GM12892 (cell line): ENCODE measurements around the gene ADAT3.

ENCODE experiments used
- POLR2A ChIP-seq: IDR thresholded peaks from 2 replicates; pipeline ENCODE4 v1.6.1; 2011; ENCODE audit warnings: low read depth, low read length, control low read depth
- POLR2AphosphoS5 ChIP-seq: IDR thresholded peaks from 2 replicates; pipeline ENCODE4 v1.6.1; 2011; ENCODE audit warnings: low read depth, low read length, control low read depth
- TAF1 ChIP-seq: IDR thresholded peaks from 2 replicates; pipeline ENCODE4 v1.6.1; 2011; ENCODE audit warnings: low read depth, mild to moderate bottlenecking, control low read depth, low read length, borderline replicate concordance

DNA sequence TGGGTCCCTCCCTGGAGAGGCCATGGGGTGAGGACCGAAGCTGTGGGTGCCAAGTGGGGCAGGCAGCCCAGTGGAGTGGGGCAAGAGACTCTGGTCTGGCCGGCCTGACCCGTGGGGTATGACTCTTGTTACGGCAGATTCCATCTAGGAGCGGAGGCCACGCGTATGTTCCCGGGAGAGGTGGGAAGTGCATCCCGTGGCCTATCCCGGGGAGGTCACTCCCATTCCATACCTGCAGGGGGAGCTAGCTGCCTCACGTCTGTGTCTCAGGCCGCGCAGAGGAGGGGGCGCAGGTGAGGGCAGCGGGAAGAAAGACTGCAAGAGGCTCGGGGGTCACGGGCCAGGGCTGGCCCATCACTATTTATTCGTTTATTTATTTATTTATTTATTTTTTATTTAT is 40.7 kb downstream of the ADAT3 start:
- TF ChIP-seq POLR2A (no peak), POLR2AphosphoS5 (no peak), TAF1 (no peak)
